Renal cortical epithelial cell (primary cell): ENCODE measurements around the gene RAB11FIP4. TPM values are rescaled to one million over a fixed set of nuclear protein-coding genes. Genes with fewer than 3 reads are reported as not detected.

Source experiments
- DNase-seq: peaks from one replicate; pipeline ENCODE4 v3.0.0-alpha.2; 2011; ENCODE audit warnings: low read depth
- total RNA-seq: library from RNA; depleted of rRNA; stranded (reverse); fragments of >200 nt; gene quantifications from 2 replicates; pipeline ENCODE4 v1.2.3, GENCODE V29; 2014

RAB11FIP4 gene
- total RNA-seq, 1 donor from 2014 or later = 16.5 TPM

DNA sequence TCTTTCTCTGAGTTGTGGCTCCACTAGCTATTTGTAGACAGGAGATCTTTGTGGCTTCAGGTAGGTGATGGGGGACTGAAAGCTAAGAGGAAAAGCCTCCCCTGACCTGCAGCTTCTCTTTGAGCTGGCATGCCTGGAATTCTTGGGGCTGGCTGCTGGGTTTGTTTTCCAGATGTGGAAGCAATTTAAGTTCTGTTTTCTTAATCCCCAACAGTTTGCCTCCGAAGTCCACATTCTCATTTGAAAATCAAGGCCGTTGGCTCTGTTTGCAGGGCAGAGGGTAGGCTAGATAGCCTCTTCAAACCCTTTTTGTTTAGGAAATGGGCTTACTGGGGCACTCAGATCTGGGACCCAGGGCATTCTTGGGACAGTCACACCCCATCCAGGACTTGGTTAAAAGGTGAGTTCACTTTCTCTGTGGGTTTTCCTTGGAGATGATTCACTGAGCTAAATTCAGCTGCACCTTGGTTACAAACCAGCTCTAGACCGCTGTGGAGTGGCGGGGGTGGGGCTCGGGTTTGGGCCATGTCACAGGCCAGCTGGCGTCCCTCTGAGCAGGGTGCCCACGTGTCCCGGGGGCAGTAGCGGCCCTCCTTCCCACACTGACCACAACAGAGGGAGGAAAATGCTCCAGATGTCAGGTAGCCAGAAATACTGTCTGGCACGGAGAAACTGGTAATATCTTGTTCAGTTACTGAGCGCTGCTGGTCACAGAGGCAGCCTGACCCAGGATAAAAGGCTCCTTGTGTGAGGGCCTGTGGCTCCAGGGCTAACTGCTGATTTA is 108.5 kb downstream of the RAB11FIP4 start:
- peak; percentile 78 for DNase-seq

DNA sequence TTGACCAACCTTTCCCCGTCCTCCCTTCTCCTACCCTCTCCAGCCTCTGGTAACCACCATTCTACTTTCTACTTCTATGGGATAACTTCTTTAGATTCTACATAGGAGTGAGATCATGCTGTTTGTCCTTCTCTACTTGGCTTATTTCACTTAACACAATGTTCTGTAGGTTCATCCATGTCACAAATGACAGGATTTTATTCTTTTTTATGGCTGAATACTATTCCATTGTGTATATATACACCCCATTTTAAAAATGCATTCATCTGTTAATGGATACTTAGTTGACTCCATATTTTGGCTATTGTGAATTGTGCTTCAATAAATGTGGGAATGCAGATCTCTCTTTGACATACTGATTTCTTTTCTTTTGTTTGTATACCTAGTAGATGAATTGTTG is 115.0 kb downstream of the RAB11FIP4 start:
- DNase-seq = no peak

- DNase-seq = no peak
Observed at GRCh38 chr17:31508288-31509094, 117.0 kb downstream of the RAB11FIP4 start.

- DNase-seq = no peak
Observed at GRCh38 chr17:31509095-31509804, 117.8 kb downstream of the RAB11FIP4 start.

DNA sequence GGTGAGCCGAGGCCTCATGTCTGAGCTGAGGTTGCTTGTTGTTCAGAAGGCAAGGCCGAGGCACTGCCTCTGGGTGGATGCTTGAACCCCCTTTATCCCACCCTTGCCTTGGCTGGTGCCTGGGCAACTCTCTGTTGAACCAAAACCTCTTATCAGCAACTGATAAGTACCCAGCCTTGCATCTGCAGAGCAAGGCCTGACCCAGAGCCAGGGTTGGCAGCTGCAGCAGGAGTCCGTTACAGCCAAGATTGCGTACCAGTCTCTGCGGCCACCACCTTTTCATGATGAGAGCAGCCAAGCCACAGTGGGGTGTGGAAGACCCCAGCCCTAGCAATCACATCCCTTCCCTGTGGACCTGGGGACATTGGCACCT is 118.3 kb downstream of the RAB11FIP4 start:
- no peak for DNase-seq

DNA sequence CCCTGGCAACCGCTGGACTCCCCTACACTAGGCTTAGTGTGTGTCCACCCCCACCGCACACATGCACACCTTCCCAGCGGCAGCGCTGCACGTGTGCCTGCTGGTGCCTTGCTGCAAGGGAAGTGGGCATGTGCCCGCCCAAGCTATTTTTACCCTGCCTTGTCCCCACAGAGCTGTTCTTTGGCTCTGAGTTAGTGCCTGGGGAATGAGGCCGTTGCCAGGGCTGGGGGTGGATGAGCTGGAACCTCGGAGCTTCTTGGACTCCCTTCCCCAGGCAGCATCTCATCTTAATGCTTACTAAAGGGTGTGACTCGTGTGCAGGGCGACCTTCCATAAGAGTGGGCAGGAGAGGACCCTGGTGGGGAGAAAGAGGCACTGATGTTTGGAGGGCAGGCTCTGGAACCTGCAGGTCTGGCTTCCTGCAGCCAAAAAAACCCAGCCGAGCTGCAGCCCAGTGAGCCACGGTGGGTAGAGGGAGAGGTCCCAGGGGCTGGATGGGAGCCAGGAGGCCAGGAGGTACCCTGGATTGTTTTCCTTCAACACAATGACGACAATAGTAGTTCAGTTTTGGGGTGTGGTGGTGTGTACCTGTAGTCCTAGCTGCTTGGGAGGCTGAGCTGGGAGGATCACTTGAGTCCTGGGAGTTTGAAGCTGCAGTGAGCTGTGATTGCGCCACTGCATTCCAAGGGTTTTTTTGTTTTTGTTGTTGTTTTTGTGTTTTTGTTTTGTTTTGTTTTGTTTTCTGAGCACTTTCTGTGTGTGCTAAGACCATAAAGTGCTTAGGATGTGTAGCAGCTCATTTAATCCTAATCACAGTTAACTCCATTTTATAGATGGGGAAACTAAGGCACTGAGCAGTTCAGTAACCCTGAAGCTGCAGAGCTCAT is 119.1 kb downstream of the RAB11FIP4 start:
- DNase-seq = no peak

- no peak for DNase-seq
Observed at GRCh38 chr17:31511195-31511578, 119.7 kb downstream of the RAB11FIP4 start.

GRCh38 chr17:31511580-31511979 is 120.1 kb downstream of the RAB11FIP4 start:
- DNase-seq = no peak

- DNase-seq = no peak
Observed at GRCh38 chr17:31512104-31512740, 120.7 kb downstream of the RAB11FIP4 start.

DNA sequence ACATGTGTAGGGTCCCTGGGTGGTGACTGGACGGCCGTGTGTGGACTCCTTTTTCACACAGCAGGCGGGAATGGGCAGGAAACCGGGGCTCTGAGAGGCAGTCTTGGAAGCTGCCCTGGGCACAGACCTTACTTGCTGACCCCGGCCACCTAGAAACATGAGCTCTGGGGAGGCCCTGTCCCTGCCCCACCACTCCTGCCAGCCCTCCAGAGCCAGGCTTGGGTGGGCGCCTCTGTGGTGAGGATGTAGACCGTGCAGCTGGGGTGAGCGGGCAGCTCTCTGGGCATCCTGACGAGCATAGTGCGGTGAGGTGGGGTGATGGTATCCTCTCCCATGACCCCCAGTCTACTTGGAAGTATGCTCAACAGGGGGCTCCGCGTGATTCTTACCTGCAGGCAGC is 121.3 kb downstream of the RAB11FIP4 start:
- DNase-seq = no peak

DNA sequence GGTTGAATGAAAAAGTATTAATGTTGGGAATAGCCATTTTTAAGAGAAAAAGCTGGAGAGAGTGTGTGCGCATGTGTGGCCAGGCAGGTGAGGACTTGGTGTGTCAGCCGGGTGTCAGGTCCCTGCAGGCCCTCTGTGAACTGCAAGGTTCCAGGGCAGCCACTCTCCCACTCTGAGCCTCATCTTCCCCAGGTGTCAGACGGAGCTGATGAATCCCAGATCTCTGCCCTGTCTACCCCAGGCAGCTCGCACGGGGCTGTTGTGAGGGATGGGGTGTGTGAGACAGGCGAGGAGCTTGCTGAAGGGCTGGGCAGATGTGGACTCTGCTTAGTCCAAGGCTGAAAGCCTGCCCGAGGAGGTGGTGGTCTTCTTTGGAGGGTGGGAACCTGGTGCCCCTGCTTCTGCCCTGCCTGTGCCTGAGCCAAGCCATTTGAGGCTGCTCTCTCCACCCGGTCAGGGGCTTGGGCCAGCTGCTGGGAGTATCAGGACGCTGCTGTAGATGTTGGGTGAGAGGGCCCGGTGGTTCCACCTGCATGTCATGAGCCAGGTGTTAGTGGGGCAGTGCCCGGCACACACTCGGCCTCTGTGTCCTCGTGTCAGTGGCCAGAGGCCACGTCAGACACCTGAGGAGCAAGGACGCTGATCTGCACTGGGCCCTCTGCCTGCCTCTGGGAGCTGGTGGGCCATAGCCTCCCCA is 122.4 kb downstream of the RAB11FIP4 start:
- no peak for DNase-seq

DNA sequence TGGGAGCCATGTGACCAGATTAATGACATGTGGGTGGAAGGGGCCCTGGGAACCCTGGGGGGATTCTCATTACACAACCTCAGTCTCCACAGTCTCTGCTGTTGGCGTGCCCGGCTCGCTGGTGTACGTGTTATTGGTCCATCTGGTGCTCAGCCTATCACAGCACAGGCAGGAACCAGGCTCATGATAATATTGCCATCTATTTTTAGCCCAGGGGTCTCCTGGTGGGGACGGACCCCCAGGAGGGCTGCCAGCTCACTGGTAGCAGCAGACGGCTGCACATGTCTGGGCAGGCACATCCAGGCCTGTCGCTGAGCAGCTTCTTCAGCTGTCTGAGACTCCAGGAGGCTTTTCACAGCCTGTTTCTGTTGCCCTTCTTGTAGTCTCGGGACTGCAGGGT is 123.8 kb downstream of the RAB11FIP4 start:
- no peak for DNase-seq

GRCh38 chr17:31517524-31517923 is 126.0 kb downstream of the RAB11FIP4 start:
- DNase-seq = no peak

DNA sequence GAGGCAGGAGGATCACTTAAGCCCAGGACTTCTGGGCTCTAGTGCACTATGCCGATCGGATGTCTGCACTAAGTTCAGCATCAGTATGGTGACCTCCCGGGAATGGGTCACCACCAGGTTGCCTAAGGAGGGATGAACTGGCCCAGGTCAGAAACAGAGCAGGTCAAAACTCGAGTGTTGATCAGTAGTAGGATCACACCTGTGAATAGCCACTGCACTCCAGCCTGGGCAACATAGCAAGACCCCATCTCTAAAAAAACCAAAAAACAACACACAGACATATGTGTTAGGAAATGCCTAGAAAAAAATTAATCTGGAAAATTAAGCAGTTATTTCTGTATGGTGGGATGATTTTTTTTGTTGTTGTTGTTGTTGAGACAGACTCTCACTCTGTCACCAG is 127.0 kb downstream of the RAB11FIP4 start:
- DNase-seq = no peak

- DNase-seq = no peak
Observed at GRCh38 chr17:31521632-31522283, 130.3 kb downstream of the RAB11FIP4 start.

DNA sequence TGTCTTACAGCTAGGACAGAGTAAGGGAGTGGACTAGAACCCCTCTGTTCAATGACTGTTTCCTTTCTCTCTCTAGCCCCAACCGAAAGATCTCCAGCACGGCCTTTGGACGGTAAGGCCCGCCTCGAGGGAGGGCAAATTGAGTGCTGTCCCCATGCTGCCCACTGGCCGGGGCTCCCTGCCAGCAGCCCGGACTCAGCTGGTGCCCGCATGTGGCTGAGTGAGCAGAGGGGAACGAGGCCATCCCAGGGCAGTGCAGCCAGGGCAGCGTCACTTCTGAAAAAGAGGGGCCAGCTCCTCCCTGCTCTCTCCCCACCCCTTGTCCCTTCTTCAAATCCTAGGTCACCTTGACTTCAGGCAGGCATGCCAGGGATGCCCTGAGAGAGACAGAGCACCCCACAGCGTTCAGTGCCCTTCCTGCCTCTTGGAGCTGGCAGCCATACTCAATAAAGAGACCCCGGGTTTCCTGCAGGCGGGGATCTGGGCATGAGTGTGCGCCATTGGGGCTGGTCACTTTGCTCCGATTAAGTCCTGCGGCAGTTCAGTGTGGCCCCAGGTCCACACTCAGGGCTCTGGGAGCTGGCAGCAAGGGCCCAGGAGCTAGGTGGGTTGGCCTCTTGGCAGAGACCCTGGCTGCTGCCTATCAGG is 130.9 kb downstream of the RAB11FIP4 start:
- no peak for DNase-seq

GRCh38 chr17:31522987-31523495 is 131.6 kb downstream of the RAB11FIP4 start:
- DNase-seq = no peak

DNA sequence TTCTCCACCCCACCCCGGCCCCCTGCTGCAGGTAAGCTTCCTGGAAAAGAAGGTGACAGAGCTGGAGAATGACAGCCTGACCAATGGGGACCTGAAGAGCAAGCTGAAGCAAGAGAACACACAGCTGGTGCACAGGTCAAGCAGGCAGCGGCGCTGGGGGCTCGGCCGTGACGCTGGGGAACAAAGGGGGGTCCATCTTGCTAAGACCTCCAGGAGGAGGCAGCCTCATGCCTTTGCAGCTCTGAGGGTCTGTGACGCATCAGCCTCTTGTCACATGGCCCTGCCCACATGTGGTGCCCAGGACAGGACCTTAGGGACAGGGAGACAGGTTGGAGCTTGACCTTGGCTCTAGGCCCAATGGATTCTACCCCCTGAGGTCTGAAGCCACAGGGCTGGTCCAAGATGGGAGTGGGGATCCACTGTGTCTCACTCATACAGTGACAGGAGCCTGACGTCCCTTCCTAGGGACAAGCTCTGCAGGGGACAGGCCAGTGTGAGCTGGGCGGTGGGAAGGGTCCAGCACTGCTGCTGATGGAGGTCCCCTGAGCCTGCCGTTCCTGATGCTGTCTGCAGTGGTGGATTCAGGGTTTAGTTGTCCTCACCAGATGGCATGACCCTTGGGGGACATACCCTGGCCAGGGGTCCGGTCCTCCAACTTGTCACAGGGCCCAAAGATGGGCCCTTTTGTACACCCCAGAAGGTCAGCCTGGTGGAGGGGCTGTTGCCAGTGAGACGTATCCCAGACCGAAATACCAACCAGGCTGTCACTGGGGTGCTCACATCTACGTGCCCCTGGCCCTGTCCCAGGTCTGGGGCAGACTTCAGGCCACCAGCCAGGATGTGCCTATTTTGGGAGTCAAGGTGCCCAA is 132.6 kb downstream of the RAB11FIP4 start:
- DNase-seq = no peak
